ENCODE measurements around the gene NOP16.
A peak's percentile ranks its signal among the peaks of the same experiment; 100 is the strongest.

The NOP16 gene, protein sequence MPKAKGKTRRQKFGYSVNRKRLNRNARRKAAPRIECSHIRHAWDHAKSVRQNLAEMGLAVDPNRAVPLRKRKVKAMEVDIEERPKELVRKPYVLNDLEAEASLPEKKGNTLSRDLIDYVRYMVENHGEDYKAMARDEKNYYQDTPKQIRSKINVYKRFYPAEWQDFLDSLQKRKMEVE

DNA sequence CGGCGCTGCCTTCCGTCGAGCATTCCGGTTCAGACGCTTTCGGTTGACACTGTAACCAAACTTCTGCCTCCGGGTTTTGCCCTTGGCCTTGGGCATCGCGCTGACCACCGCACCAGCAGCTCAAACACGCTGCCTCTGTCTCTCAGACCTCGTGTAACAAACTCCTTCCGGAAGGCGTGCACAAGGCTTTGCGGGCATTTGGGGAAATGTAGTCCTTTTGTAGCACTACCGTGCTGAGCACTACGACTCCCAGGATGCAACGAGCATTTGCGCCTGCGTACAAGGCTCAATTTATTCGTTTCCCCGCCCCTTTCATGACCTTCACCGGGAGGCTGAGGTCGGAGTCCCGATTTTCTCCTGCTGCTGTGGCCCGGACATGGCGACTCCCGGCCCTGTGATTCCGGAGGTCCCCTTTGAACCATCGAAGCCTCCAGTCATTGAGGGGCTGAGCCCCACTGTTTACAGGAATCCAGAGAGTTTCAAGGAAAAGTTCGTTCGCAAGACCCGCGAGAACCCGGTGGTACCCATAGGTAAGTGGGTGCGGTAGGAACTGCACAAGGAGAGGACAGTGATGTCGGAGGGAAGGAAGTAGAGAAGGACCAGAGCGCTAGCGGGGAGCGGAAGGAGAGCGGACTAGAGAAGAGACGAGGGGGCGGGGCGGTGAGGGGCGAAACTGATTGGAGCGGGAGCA is at the start of gene NOP16, which contains the start of gene HIGD2A:
TSS of gene NOP16 (minus strand) at position 155 of the 691 bp plus-strand sequence. CDS start at position 96, 59 bp downstream.
TSS of gene HIGD2A (plus strand) at position 308 of the 691 bp plus-strand sequence. CDS start at position 377, 69 bp downstream.
- DNase-seq (ENCODE audit: low spot score), result peak; percentile 99

DNA sequence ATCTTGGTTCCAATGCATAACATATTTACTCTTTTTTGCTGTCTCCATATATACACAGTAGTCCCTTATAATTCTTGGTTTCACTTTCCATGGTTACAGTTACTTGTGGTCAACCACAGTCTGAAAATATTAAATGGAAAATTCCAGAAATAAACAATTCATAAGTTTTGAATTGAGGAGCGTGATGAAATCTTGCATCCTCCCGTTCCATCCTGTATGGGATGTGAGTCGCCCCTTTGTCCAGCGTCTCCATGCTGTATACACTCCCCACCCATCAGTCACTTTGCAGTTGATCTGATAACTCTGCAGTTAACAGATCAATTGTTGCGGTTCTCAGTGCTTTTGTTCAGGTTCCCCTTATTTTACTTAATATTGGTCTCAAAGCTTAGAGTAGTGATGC is 48.3 kb upstream of the NOP16 start:
- peak; percentile 66 for DNase-seq (ENCODE audit: low spot score)

GRCh38 chr5:176432707-176433106 is 44.3 kb upstream of the NOP16 start:
- DNase-seq (ENCODE audit: low spot score), result no peak

- no peak for DNase-seq (ENCODE audit: low spot score)
Observed at GRCh38 chr5:176429972-176430371, 41.6 kb upstream of the NOP16 start.

- no peak for DNase-seq (ENCODE audit: low spot score)
Observed at GRCh38 chr5:176427971-176428370, 39.6 kb upstream of the NOP16 start.

- DNase-seq (ENCODE audit: low spot score), result no peak
Observed at GRCh38 chr5:176426876-176427275, 38.5 kb upstream of the NOP16 start.

- no peak for DNase-seq (ENCODE audit: low spot score)
Observed at GRCh38 chr5:176425791-176426190, 37.4 kb upstream of the NOP16 start.

DNA sequence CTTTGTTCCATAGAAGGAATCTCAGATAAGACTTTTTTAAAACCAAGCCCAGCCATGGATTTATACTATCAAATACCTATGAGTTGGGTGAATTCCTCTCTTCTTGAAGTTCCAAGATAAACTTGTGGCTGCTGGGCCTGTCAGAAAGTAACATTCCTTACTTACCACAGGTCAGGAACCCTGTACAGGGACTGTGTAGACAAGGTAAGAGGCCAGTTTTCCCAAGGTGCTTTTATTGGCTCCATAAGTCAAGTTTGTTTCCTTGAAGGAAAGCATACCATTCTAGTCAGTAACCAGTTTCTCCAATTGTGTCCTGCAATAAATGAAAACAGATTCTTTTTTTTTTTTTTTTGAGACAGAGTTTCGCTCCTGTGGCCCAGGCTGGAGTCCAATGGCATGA is 36.7 kb upstream of the NOP16 start:
- DNase-seq (ENCODE audit: low spot score), result no peak

DNA sequence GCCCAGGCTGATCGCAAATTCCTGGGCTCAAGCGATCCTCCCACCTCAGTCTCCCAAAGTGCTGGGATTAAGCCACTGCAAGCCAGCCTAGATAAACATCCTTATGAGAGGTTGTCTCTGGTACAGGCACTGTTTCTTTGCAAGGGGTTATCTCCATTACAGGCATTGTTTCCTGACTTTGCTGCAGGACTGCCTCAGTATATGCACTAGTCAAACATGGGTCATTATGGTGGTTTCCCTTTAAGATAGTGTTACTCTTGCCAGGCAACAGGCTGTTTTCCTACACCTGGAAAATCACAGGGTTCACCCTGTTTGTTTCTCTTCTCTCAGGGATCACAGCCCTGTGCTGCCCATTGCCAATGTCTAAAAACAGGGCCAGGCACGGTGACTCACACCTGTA is 35.8 kb upstream of the NOP16 start:
- DNase-seq (ENCODE audit: low spot score), result no peak

GRCh38 chr5:176420972-176421544 is 32.7 kb upstream of the NOP16 start:
- DNase-seq (ENCODE audit: low spot score), result no peak

GRCh38 chr5:176420086-176420485 is 31.7 kb upstream of the NOP16 start:
- no peak for DNase-seq (ENCODE audit: low spot score)

DNA sequence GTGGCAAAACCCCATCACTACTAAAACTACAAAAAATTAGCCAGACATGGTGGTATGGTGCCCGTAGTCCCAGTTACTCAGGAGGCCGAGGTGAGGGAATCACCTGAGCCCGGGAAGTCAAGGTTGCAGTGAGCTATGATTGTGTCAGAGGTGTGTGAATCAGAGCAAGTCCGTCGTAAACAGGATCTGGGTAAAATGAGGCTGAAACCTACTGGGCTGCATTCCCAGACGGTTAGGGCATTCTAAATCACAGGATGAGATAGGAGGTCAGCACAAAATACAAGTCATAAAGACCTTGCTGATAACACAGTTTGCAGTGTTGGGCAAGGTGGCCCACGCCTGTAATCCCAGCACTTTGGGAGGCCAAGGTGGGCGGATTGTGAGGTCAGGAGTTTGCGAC is 29.9 kb upstream of the NOP16 start:
- no peak for DNase-seq (ENCODE audit: low spot score)

DNA sequence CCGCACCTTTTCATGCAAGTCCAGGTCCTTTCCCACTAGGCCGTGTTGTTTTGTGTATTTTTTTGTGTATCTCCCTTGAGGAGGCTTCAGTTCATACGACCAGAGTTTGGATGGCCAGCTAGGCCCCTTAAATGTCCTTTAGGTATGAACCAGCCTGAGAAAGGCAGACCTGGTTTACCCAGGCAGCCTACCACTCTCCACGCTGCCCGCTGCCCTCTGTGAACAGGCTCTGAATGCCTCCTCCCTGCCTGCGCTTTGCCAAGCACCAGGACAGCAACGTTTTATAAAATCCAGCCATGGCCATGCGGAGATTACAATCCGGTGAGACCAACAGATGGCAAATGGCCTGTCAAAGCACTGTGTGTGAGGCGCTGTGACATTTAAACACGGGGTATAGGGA is 28.6 kb upstream of the NOP16 start:
- no peak for DNase-seq (ENCODE audit: low spot score)

- DNase-seq (ENCODE audit: low spot score), result peak; percentile 94
Observed at GRCh38 chr5:176415952-176416924, 27.8 kb upstream of the NOP16 start, which contains the start of gene CLTB. Gene CLTB (minus strand): TSS chr5:176416539. CDS start chr5:176416363, 176 bp downstream.

DNA sequence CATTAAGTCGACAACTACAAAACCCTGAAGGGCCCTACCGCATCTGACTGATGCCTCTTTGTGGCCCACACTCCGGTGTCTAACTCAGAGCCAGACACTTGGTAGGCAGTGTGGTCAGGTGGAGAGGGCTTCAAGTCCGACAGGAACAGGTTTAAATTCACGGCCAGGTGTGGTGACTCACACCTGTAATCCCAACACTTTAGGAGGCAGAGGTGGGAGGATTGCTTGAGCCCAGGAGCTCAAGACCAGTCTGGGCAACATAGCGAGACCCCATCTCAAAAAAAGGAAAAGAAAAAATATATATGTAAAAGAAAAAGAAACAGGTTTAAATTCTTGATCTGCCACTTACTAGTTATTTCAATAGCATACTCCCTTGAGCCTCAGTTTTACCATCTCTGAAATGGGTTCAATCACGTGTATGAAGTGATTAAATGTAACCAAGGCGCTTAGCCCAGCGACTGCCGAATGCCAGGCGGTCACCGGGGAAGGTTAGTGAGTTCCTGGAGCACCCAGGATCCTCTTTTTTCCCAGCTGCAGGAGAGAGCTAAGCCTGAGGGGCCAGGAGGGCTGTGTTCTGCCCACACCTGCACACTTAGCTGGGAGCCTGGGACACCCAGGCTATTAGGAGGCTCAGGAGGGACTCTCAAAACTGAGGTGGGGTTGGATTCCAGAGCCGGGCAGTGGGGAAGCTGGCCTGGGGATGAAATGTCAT is 27.0 kb upstream of the NOP16 start:
- no peak for DNase-seq (ENCODE audit: low spot score)

DNA sequence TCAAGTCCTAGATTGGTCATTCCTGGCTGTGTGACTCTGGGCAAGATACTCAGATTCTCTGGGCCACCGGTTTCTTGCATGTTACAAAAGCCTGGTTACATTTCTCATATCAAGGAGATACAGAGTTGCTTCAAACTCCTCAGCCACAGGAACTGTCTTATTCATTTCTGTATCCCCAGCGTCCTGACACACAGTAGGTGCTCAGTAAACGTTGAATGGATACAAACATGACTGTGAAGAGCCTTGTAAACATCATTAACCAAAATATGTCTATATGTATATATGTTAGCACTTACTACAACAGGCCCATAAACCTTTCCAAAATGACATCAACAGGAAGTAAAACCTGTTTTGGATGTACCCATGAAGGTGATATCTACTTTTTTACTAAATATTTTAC is 26.3 kb upstream of the NOP16 start:
- DNase-seq (ENCODE audit: low spot score), result no peak

DNA sequence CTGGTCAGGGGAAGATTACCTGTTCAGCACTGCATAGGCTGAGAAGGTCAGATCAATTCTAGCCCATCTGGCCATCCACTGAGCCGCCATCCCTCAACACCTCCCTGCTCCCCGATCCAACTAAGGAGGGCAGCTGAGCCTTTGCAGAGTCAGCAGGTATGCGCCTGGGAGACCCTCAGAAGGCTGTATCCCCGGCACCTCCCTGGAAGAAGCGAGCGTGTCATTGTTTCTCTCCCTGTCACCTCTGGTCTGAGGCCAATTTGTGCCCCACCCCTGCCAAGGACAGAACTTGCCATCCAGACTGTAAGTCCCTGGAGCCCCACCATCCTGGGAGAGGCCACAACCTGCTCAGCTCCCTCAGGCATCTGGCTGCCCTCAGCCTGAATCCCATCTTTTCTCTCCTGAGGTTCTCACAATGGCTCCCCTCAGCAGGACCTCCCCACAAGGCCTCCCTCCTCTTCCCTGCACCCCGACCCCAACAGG is 25.4 kb upstream of the NOP16 start:
- no peak for DNase-seq (ENCODE audit: low spot score)

- DNase-seq (ENCODE audit: low spot score), result peak; percentile 47
Observed at GRCh38 chr5:176413255-176413565, 24.8 kb upstream of the NOP16 start.

DNA sequence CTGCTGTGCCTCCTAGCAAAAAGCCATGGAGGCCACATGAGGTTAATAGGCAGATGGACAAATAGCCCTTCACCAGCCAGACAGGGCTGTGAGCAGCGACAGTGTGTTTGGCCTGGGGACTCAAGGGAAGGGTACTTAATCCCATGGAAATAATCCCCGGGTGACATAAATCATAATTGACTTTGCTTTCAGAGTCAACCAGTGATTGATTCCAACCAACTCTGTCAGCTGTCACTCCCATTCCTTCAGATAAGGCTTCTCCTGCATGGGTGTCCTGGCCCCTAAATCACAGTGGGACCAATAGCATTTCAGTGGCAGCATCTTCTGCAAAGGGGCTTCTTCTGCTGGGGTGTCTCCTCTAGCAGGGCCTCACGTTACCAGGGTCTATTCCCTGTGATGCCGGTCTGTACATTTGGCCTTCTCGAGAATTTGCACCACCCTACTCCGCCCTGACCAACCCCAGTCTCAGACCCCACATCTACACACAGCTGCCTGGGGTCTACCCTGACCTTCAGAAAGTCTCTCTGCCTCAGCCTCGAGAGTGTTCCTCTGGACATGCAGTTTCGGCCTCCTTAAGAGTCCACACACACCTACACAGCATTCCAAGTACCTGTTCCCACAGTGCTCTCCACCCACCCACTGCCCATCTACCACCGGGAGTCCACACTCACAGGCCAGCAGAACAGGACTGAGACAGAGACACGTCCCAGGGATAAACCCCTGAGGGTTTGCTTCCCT is 24.3 kb upstream of the NOP16 start:
- DNase-seq (ENCODE audit: low spot score), result no peak

GRCh38 chr5:176410486-176411180 is 22.2 kb upstream of the NOP16 start:
- DNase-seq (ENCODE audit: low spot score), result no peak

Data from AG08395 (cell line).